HG02623 (cell line): ENCODE measurements around the gene CBY1.

ENCODE experiments used
- ATAC-seq: cut with Tn5 transposase; IDR thresholded peaks from one replicate; pipeline ENCODE4 v1.9.1; 2021; ENCODE audit warnings: moderate library complexity; ENCODE audit not compliant: unreplicated experiment

Gene CBY1

DNA sequence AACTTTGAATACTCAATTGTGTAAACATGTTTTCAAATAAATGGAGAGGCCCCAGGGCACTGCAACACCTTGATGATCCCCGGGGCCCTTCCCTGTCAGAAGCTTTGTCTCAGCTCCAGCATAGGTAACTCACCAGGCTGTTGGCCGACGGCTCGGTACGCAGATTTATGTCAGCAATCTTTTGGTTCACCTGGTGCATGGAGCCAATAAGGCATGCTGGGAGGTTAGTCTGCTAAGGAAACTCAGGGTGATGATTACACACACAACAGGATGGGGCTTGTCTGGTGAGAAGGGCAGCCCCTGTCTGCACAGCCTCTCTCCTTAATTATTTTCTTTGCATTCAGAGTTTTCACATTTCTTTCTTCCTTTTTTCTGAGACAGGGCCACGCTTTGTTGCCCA lies 11.0 kb upstream of the CBY1 start:
- no peak for ATAC-seq

DNA sequence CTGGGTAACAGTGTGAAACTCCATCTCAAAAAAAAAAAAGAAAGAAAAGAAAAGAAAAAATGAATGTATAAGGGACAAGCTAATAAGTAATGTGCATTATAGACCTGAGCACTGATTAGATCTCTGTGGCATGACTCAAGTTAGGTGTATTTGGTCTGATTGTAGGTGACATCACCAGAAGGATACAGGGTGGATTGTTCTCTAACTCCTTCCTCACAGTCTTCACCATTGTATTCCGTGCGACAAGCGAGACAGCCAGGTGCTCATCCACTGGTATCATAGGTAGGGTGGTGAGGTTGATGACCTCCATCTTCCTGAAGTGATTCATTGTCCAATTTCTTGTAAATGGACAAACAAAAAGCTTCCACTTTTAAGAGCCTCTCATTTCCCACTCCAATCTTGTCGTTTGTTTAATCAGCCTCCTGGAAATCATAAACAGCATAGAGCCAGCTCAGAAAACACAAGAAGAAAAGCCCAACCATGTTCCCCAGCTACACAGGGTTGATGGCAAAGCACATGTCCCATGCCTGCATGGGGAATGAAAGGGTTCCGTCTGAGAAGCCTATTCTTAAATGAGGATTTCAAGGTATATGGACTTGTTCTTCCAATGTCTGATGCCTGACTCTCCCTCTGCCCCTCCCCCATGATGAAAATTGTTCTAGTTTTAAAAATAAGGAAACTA lies 6.5 kb upstream of the CBY1 start:
- ATAC-seq, result no peak

DNA sequence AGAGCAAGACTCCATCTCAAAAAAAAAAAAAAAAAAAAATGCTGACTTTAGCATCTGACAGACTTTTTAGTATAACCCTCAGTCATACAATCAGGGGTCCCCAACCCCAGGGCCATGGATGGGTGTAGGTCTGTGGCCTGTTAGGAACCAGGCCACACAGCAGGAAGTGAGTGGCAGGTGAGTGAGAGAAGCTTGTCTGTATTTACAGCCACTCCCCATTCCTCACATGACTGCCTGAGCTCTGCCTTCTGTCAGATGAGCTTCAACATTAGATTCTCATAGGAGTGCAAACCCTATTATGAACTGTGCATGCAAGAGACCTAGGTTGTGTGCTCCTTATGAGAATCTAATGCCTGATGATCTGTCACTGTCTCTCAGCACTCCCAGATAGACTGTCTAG lies 3.6 kb upstream of the CBY1 start:
- no peak for ATAC-seq

DNA sequence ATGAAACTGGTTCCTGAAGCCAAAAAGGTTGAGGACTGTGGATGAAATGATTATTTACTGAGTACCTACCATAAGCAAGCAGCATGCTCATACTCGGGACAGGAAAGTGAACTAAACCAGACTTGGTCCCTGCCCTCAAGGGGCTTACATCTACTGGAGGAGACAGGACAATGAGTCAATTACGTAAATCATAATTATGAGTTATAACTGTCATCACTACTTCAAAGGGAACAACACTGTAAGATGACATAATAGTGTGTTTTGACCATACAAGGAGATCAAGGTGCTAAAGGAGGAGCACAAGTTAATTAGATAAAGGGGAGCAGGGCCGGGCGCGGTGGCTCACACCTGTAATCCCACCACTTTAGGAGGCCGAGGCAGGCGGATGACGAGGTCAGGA lies 2.7 kb upstream of the CBY1 start:
- ATAC-seq, result no peak

DNA sequence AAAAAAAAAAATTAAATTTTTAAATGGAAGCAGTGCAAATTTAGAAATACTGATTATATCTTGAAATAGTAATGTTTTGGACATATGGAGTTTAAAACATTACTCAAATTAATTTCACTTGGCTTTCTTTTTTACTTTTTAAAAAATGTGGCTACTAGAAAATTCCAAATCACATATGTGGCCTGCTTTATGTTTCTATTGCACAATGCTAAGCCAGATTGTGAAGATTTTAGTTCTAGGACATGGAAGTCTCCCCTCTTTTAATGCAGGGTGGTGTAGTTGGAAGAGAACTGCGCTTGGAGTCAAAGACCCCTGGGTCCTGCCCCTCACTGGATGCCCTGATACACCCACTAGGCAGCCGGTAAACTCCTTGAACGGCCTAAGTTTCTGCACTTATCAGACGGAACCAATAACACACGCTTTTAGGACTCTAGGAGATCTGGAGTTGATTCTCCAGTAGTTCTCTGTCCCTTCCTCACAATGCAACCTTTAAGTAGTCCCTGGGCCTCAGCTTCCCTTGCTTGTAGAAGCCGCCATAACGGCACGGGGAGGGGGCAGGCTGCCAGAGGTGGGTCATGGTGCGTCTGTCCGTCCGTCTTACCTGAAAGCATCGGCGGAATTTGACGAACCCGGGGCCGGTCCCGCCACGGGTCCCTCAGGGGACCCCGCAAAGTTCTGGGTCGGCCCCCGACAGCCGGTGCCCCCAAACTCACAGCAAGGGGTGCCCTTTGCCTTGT lies 751 bp upstream of the CBY1 start:
- no peak for ATAC-seq

DNA sequence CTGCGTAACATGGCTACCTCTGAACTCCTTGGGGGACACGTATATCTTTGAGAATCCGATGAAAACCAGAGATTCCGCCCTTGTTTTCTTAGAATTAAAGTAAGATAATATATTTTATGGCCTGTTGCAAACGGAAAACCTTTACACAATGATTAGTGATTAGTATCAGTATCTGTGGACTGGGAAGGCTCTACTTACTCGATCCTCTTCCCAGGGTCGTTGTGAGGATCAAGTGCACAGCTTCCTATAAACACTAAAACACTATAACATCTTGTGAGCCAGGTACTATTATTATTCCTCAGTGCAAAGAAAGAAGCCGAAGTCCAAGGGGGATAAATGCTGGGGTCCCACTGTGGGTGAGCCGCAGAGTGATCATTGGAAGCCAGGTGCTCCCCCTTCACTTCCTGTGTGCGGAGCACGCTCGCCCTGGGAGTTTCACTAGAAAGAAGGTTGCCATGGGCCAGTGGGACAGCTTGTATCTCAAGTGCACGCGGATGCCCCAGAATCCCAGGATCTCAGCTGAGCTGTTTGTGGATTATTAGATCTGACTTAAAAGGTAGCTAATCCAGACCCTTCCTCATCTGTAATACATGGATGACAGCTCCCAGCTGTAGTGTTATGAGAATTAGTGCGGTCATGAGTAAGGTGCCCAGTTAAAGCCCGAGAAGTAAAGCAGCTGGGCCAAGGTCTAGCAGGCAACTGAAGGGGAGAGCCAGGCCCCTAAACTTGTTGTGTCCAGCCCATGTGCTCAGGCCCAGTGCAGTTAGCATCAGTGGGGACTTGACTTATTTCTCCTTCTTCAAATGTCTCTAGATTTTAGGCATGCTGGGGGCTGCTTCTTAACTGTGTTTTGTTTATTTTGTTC lies 839 bp downstream of the CBY1 start:
- no peak for ATAC-seq

DNA sequence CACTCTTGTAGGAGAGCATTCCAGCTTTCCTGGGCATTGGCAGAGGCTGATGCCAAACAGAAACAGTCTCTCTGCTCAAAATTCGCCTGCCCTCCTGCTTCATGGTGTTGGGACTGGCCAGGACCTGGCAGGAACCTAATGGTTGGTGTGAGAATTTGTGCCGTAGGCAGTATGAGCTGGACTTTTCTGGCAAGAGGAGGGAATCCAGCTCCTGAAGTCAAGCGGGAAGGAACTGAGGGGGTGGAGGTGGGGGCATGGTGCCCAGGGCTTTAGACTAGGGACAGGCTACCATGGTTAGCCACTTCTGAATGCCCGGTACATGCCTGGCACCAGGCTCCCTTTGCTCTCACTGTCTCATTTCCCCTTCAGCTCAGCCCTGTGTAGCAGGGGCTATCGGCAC lies 18.4 kb downstream of the CBY1 start:
- no peak for ATAC-seq

DNA sequence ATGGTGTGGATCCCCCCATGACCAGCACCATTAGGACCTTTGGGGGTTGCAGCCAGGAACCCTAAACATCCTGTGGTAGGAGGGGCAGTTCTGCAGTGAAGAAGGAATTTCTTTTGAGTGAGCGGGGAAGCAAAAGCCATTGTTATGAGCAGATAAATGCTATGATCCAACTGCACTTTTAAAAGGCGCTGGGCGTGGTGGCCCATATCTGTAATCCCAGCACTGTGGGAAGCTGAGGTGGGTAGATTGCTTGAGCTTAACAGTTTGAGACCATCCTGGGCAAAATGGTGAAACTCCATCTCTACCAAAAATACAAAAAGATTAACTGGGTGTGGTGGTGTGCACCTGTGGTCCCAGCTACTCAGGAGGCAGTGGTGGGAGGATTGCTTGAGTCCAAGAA lies 19.4 kb downstream of the CBY1 start:
- ATAC-seq, result no peak

DNA sequence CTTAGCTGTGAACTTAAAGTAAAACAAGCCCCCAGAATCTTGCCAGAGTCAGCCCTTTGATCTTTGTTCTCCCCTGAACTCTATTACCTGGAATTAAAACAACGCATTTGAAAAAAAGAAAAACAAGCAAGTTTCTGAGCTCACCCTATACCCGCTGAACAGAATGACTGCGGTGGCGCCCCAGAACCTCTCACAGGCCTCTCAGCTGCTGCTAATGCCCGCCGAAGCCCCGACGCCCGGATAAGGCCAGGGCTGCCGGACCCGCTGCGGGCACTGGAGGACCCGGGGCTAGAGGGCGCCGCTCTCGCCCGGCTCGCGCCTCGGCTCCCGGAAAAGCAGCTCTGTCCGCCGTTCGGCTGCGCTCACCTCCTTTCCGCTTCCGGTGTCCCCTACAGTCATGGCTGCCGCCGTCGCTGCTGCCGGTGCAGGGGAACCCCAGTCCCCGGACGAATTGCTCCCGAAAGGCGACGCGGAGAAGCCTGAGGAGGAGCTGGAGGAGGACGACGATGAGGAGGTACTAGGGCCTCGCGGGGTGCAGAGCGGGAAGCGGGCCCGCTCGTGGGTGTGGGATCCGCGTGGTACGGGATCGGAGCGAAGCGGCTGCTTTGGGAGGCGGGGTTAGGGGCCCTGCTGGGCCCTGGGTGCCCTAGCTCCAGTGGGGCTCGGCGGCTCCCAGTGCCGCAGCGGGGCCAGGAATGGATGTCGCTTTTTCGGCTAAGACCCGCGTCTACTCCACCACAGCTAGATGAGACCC lies 25.3 kb downstream of the CBY1 start, which contains the start of gene TOMM22:
TOMM22 (plus strand) TSS at position 376 of the 754 bp plus-strand sequence; CDS start at position 398, 22 bp downstream.
- ATAC-seq, result peak; percentile 88

DNA sequence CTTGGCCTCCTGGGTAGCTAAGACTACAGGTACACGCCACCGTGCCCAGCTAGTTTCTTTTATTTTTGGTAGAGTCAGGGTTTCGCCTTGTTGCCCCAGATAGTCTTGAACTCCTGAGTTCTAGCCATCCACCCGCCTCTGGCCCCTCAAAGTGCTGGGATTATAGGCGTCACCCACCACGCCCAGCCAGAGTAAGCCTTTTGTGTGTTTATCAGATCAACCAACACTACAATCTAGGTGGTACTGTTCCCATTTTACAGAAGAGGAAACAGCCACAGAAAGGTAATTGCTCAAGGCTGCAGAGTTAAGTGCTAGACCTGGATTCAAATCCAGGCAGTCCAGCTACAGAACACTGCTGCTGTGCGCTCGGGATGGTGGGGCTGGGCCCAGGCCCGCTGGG lies 28.5 kb downstream of the CBY1 start:
- ATAC-seq, result no peak

DNA sequence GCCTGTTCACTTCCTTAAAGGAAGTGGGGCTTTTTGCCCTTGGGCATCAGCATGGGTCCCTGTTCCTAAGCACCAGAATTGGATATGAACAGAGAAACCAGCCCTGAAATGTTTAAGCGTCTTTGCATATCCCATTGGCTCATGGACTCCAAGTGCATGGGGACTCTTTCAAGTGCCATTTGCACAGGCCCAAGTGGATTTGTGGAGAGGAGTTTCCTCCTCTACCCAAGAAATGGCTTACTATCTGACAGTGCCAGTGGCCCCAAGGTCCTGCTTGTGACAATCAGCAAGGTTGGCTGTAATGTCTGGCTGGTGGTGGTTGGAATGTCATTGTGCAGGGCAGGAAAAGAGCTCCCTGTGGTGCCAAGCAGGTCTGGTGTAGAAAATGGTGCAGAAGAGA lies 29.3 kb downstream of the CBY1 start:
- no peak for ATAC-seq

DNA sequence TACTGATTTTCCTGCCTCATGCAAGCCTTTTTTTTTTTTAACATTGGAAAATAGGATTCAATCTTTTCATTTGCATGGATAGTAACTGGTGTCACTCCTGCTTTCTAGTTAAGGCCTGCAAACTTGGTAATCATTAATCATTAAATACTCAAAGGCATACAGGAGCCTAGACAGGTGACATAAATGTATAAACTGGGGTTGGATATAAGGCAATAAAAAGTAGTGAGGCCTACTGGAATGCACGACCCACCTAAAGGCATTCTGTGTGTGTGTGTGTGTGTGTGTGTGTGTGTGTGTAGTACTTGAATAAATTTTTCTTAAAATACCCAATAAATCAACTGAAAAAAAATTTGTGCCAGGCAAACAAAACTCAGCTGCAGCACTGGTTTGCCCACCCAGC lies 33.2 kb downstream of the CBY1 start:
- ATAC-seq, result no peak

DNA sequence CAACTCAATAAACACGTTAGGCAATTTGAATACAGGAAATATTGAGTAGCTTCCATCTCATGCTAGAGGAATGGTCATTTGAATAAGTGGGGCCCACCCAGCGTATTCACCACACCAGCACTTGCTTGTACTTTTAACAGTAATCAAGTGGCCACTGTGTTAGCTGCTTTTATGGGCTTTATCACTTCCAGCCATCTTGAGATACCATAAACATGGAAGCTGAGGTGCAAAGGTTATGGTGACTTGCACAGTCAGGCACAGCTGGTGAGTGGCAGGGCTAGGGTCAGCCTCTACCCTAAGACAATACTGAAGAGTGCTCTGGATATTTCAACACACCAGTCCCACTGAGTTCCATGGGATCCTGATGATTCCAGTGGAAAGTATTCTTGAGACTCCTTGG lies 37.6 kb downstream of the CBY1 start:
- no peak for ATAC-seq

DNA sequence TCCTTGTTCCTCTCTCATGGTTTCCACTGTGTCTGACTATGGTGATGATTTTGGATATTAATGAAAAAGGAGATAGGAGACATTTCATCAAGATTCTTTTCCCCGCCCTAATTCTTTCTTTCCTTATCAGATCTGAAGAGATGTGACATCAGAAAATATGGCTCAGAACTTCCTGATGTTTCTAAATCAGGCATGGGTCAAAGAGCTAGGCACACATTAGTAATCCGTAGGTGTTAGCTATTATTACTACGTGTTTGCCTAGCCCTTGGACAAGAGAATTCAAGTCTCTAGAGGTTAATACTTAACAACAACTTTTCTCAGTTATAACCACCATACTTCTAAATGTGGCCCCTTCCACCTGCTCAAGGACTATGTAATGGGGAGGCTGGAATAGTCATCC lies 38.5 kb downstream of the CBY1 start:
- ATAC-seq, result no peak

DNA sequence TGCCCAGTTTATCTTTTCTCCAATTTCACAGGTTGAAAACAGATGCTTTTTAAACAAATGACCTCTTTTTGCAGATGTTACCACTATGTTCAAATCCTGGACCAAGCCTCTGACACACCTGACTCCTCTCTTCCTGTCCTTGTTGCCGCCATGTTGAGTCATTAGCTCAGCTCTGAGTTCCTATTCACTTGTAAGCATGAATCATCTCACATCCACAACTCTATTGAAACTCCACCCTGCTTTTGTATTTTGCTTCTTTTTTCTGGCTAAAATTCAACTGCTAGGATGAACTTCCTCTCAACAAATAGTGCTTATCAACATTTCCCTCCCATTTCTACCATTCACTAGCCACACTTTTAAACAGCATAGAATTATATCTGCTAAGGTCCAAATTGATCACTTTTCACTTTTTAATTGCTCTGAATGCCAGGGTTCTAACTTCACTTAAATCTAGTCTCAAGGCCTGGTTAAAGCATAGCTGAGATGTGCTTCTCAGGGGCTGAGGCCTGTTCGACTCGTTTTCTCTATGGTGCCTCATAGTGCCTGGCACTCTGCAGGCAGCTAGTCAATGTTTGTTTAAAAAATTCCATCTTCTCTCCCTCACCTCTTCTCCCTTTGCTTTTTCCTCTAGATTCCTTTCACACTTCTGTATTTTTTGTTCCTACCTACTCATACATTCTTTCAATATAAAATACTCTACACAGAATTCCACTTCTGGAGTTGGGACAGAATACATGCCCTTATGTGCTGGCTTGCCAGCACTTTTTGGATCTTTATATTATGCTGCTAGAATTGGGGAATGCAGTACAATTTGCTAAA lies 40.4 kb downstream of the CBY1 start:
- ATAC-seq, result no peak

DNA sequence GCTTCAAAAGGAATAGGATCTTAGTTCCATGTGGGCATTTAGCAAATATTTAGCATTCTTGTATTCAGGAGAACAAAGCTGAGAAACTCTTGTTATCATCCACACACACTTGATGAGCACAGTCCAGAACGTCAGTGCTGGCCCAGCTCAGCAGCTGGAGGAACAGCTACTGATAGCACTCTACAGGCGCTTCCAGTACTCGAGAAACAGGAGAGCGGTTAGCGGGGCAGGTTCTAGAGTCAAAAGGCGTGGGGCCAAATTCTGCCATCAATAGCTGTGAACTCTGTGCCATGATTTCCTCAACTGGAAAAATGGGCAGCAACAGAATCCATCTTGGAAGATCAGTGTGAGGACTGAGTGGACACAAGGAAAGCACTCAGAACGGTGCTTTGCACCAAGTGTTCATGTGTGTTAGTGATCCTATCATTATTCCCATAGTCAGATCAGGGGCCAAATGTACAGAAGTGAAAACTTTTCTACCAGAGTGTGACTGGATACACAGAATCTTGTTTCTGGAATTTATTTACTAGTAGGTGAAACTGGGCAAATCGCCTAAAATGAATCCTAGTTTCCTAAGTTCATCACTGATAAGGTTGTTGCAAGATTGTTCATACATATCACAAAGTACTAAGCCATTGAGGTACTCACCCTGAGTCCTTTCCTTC lies 41.1 kb downstream of the CBY1 start:
- no peak for ATAC-seq

DNA sequence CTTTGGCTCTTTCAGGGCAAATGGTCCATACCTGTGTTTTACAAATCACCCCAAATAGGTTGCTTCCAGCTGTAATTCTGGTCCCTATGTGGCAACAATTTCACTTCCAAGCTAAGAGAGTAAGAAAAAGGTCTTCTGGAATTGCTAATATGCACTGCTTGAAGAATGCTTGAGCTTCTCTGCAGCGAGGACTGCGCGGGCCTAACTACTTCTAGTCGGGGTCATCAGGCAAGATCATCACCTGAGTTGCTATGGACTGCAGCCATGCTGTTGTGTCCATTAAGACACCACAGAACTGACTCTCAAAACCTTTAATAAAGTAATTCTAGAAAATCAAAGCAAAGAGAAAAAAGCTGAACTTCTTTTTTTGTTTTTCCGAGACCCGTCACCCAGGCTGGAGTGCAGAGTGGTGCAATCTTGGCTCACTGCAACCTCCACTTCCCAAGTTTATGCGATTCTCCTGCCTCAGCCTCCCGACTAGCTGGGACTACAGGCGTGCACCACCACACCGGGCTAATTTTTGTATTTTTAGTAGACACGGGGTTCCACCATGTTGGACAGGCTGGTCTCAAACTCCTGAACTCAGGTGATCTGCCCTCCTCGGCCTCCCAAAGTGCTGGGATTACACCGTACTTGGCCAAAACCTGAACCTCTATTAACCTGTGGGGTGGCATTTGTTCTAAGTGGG lies 42.1 kb downstream of the CBY1 start:
- ATAC-seq, result no peak

DNA sequence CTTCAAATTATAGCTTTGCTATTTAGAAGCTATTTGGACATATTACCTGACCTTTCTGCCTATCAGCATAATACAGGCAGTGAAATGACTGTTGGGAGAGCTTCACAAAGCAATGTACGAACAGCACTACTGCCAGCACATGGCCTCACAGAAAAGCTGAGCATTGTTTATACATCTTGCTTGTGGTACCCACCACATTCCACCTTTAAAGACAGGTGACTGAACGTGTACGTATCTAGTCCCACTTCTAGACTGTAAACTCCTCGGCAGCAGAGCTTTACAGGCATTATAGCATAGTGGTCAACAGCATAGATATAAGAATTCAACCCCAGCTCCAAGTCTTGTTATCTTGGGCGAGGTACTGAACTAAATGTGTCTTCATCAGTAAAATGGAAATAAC lies 42.7 kb downstream of the CBY1 start:
- no peak for ATAC-seq

DNA sequence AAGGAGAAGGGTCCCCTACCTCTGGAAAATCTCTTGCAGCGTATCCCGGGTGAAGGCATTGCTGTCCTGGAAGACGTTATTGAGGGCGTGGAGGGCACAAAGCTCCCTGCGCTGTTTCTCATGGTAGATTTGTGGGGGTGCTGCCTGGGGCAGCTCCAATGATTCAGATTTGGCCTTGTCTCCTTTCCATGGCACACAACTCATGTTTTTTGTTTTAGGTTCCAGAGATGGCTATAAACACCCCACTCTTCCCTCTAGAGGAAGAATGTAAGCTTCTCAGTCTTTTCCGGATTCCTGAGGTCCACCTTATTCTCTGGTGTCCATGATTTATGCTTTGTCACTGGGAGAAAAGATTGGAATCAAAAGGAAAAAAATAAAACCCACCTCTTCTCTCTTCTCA lies 43.3 kb downstream of the CBY1 start:
- ATAC-seq, result no peak
